Stimulated activated CD4-positive, alpha-beta T cell treated with anti-CD3 and anti-CD28 coated beads, Interleukin-15, amount 100 ng/mL, for 48 hours (primary cell): Measurements from ENCODE around the gene ATF6.
A peak's percentile ranks its signal among the peaks of the same experiment; 100 is the strongest.

Experiments used
- DNase-seq, 2 donors: peaks; one replicate each; pipeline ENCODE4 v3.0.0-alpha.2; 2020; ENCODE audit warnings: low read depth in 2 of 2

Gene ATF6

GRCh38 chr1:161936786-161937185 is 170.7 kb downstream of the ATF6 start:
- no peak for DNase-seq

DNA sequence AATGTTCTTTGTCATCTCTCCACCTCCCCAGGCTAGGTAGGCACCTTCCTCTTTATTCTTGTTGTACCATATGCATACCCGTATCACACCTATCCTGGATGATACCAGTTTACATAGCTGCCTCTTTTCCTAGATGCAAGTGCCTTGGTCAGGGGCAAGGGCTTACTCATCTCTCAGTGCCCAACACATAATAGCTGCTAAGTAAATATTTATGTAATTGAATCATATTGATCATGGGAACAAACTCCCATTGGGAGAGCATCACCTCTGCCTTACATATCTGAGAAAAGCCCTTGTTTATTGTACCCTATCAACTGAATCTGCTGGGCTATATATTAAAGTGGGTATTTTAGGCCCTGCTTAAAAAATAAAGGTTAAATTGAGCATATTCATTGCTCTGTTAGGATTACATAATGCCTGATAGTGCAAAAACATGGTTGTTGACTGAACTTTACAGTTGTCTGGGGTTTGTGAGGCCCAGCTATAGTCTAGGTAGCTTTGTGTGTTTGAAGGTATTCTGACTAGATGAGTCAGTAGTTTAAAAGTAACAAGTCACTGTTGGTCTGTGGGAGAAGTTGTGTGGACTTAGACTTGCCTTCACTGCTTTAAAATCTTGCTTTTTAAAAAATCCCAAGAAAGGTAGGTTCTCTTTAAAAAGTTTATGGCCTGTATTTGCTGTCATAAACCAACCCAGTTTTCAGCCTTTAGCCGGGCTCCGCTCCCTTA is 174.9 kb downstream of the ATF6 start:
- no peak for DNase-seq

- DNase-seq = no peak
Measured at GRCh38 chr1:161941726-161942436, 175.8 kb downstream of the ATF6 start.

GRCh38 chr1:161943737-161944136 is 177.6 kb downstream of the ATF6 start:
- DNase-seq = no peak

DNA sequence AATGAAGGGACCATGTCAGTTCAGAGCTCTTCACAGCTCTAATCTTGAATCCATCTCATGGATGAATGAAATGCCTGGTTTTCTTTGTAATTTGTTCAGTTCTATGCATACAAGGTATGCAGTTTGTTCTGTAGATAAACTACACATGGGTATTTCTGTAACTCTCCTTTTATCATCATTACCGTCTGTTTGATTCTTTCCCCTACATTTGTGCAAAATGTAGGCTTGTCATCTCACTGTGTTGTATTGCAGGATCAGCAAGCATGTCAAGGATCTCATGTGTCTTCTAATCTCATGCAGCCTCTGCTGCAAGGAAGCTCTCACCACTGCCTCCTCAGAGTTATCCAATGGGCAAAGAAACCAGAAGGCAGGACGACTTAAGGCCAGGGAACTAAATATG is 178.3 kb downstream of the ATF6 start:
- no peak for DNase-seq

DNA sequence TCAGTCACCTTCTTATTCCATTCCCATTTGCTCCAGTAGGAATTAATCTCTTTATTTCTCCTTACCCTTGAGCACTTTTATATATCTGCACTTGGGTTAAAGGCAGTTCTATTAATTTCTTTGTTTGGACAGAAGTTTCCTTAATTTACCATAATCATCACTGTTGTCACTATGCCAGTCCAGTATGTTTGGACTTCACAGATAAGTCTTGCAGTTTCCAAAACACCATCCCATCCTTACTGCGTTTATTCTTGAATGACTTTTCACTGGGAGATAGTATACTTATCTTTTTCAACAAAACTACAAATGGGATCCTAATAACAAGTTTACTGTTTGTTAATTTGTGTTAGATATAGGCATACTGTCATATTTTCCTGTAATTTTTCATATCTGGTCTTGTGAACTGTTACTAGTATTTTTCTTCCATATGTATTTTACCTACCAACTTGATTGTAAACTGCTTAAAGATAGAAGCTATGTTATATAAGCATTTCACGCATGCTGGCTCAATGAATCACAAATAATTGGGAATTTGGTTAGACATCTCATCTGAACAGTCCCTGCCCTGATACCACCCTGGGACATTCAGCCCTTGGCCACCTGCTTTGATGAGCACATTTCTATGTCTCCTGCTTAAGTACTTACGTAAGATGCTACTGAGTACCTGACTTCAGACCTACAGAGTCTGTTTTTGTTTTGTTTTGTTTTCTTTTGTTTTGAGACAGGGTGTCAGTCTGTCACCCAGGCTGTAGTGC is 179.4 kb downstream of the ATF6 start:
- DNase-seq = no peak

GRCh38 chr1:161946071-161946987 is 180.2 kb downstream of the ATF6 start:
- no peak for DNase-seq

DNA sequence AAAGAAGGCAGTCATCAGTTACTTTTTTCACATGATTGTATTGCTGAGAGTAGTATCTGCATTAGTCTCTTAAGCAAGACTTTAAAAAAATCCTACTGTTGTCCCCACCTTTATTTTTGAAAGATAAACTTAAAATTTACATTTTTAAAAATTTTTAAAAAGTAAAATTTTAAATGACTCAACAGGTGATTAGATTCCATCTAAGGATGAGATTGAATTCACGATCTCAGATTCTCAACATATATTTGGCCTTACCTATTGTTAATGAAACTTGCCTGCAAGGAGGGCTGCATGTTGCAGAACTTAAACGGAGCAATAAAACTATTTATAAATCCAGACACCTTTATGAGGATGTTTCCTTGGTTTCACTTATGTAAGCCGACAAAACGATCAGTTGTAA is 182.3 kb downstream of the ATF6 start:
- no peak for DNase-seq

GRCh38 chr1:161949548-161949947 is 183.4 kb downstream of the ATF6 start:
- no peak for DNase-seq

DNA sequence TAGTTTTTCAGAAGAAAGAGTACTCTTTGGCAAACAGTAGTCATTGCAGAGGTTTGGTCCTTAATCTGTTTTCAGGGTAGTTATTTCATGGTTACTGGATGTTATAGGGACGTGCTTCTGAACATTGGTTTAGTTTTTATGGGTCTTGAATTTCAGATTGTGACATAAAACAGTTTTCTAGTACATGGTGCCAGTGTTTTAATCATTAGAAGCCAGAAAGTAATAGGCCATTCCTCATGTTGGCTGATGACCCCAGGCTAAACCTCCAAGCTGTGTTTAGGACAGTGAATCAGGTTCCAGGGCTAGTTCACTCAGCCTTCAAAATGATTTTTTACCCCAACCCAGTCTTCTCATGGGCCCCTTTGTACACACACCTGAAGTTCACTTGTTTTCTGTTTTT is 184.3 kb downstream of the ATF6 start:
- no peak for DNase-seq

GRCh38 chr1:161951646-161952045 is 185.5 kb downstream of the ATF6 start:
- DNase-seq = no peak

DNA sequence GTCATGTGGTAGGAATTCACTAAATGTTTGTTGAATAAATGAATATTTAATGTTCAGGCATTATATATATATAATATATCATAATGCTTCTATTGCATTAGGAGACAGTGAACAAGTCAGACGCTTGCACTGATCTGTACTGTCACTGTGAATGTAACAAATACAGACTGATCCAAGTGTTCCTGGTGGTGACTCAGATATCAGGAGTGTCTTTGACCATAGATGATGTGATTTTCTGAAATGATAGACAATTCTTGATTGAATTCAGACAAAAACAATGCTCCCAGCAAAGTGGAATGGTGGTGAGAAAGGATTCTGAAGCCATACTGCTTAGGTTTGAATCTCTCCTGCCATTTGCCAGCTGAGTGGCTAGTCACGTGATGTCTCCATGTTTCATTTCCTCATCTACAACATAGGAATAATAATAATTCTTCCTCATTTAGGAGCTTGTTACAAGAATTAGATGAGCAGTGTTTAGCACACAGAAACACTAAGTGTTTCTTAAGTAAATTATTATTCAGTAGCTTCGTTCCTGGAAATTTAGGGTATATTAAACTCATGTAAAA is 186.6 kb downstream of the ATF6 start:
- no peak for DNase-seq

DNA sequence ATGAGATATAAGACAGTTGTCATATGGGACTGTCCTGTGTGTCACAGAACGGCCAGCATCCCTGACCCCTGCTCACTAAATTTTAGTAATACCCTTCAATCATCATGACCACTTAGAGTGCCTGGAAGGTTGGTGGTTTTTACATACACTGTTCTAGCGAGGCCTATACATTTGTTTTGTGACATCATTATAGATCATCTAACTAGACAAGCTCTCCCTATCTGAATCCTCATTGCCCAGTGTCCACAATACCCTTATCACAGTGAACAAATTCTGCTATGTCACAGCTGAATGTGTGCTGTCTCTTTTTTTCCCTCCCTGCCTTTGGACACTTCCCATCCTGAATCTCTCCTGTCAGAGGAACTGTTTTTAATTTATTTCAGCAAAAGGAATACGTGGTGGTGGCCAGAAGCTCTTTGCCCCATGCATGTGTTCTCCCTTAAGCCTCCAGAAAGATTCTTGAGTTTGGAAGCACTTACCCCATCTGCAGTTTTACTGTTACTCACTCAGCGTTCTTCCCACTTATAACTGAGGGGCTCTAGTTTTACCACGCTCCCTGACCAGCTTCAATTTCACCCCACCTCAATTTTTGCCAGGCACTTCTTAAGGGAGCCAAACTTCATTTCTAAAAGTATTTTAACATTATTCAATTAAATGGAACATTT is 187.3 kb downstream of the ATF6 start:
- no peak for DNase-seq

GRCh38 chr1:161954050-161954449 is 187.9 kb downstream of the ATF6 start:
- no peak for DNase-seq

GRCh38 chr1:161954466-161954865 is 188.3 kb downstream of the ATF6 start:
- DNase-seq = no peak

GRCh38 chr1:161955606-161956005 is 189.5 kb downstream of the ATF6 start:
- no peak for DNase-seq

DNA sequence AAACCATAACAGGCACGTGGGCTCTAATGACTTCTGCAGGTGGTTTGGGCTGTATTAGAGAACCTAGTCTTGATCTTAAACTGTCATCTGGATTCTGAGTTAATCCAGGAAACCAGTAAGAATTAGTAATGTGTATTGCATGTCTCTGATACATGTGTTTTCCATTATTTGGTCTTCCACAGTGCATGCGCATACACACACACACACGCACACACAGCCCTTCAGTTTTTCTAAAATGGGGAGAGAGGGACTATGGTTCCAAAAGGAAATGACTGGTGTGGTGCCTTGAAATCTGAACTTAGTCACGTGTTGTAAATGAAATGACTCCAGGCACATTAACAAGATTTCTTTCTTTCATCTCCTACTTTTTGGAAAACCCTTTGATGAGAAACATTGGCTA is 190.0 kb downstream of the ATF6 start:
- DNase-seq = no peak

DNA sequence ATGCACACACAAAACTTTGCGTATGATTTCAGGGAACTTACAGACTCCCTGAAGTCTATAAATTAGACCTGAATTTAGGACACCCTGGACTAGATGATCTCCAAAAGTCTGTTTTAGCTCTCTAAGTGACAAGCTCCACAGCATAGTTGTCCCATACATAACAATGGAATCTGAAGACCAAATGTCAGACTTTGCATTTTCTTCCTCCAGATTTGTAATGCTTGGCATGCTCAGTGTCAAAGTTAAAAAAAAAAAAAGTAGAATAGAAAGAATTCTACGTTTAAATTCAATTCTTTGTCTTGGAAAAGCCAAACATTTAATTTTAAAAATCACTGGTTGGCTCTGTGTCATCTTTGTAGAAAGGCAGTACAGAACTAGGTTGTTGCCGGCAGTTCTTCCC is 190.8 kb downstream of the ATF6 start:
- no peak for DNase-seq

DNA sequence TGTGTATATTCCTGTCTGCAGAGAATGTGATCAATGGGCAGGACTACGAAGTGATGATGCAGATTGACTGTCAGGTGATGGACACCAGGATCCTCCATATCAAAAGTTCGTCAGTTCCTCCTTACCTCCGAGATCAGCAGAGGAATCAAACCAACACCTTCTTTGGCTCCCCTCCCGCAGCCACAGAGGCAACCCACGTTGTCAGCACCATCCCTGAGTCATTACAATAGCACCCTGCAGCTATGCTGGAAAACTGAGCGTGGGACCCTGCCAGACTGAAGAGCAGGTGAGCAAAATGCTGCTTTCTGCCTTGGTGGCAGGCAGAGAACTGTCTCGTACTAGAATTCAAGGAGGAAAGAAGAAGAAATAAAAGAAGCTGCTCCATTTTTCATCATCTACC is 192.3 kb downstream of the ATF6 start:
- DNase-seq = no peak

DNA sequence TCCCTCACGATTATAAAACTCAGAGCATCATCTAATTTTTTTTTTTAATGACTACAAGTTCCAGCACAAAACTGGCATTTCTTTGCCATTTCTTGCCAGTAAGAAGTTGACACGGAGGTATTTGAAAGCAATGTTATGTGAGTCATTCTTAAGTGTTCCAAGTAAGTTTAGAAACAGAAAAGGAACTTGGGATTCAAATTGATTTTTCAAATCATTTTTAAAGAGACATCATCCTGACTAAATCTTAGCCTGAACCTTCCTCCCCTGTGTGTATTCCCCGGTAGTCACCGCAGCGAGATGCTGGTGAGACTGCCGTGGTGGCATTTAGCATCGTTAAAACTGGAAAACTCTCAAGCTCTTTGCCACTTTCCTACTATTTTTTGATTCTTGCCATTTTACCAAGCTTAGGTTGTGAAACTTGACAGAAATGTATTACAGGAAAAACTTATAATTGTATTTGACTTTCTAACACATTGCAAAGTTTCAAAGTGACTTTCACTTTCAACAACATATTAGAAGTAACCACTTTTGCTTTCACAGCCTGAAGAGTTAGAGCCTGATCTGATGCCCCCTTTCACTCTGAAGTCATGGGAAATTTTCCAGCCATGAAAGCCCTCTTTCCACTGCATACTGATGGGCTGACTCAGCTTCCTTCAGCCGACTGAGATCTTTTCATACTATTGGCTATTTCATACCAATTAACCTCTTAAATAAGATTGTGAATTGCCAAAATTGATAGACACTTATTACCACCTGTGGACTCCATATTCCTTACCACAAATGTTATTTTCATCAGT is 196.2 kb downstream of the ATF6 start:
- peak; percentile 8 to 28 for DNase-seq
